ENCODE measurements around the gene NLN. TPM values are rescaled to one million over a fixed set of nuclear protein-coding genes. Genes with fewer than 3 reads are reported as not detected.

NLN gene
- total and polyA plus RNA-seq, 2 of the 4 experiments (the other 2 are of a cell fraction), result 19.1 to 37.1 TPM

GRCh38 chr5:65722575-65723403 lies 784 bp downstream of the NLN start:
- Histone ChIP-seq H4K8ac (ENCODE audit: low read depth in 2 of 2, low read length in 2 of 2) (peak overlapping the region; percentile 7 to 78; a peak in 3 of 4 replicates), H2AK9ac (replicated peaks; ENCODE audit: low read depth, low read length, poor library complexity) (peak overlapping the region; percentile 96), H3K18ac (ENCODE audit: low read depth, low read length) (peak overlapping the region; percentile 29), H4K91ac (ENCODE audit: insufficient read depth, low read depth, low read length) (peak overlapping the region; percentile 64), H3K4me2 (ENCODE audit: low read depth, low read length) (peak overlapping the region; percentile 70), H2BK15ac (ENCODE audit: low read depth, low read length) (0 out of 3 replicates have a peak overlapping the region, but pooled peaks have one; percentile 8), H2BK20ac (ENCODE audit: low read depth, low read length) (0 out of 2 replicates have a peak overlapping the region, but pooled peaks have one; percentile 20), H3K56ac (ENCODE audit: extremely low read depth, insufficient read depth, low read length) (peak overlapping the region; percentile 26), H2BK120ac (ENCODE audit: low read depth, low read length) (peak overlapping the region; percentile 74), H3K79me1 (ENCODE audit: low read depth in 1 of 2, low read length in 2 of 2) (peaks cover 21 to 55% of the 10 kb centered on the region in 2 experiments), H4K20me1 (ENCODE audit: insufficient read depth, low read length) (0 out of 2 replicates have a peak, but pooled peaks cover 5% of the 10 kb centered on the region), H3K4me1 (ENCODE audit: control insufficient read depth, insufficient read depth, low read length) (peaks cover 4% of the 10 kb centered on the region), H2AFZ (replicated peaks; ENCODE audit: low read length, poor library complexity) (peak overlapping the region; percentile 93), H3K23ac (ENCODE audit: low read depth, low read length) (peak overlapping the region; percentile 81), H3K14ac (replicated peaks; ENCODE audit: low read depth, low read length) (peak overlapping the region; percentile 89), H3K4ac (ENCODE audit: low read depth, low read length) (peak overlapping the region; percentile 71), H3K27me3 (ENCODE audit: control insufficient read depth, insufficient read depth, low read length) (no peaks in the 10 kb centered on the region), H2AK5ac (ENCODE audit: low read depth, low read length) (peak overlapping the region; percentile 46), H3K4me3 (ENCODE audit: insufficient read depth, low read depth, low read length) (peak overlapping the region; percentile 98), H2BK5ac (ENCODE audit: low read depth, low read length, poor library complexity, severe bottlenecking) (peak overlapping the region; percentile 59), H4K5ac (ENCODE audit: low read depth, low read length) (peak overlapping the region; percentile 3), H3K9ac (ENCODE audit: low read depth, low read length) (peak overlapping the region; percentile 50), H3K9me1 (ENCODE audit: insufficient read depth, low read length) (no peaks in the 10 kb centered on the region), H3K27ac (ENCODE audit: insufficient read depth, low read length) (peak overlapping the region; percentile 73), H3K36me3 (ENCODE audit: control insufficient read depth, insufficient read depth, low read length) (peaks cover 1% of the 10 kb centered on the region; the same call in 1 of the 2 replicates), H3K9me3 (ENCODE audit: control insufficient read depth, insufficient read depth, low read length) (no peaks in the 10 kb centered on the region)
- ATAC-seq (ENCODE audit: low read depth) (peak; percentile 27), DNase-seq (peak; percentile 63)
- ChIA-PET POLR2A (ENCODE audit: unreplicated experiment) (interaction anchor here (0.6 kb wide), 1 partner anchor 9 kb away, joined by 3 read pairs; no protein-coding TSS in a partner anchor), CTCF (no interaction called here)
- 0% methylated on average over 4 of the region's 28 CpGs; no CpG with 5 or more reads in 1 of the 2 experiments for WGBS, 2 experiments (ENCODE audit: extremely low coverage in 2 of 2, insufficient read length in 1 of 2)
- dilution Hi-C loops (cut with HindIII; ENCODE audit: low sequenced_read_pairs, unreplicated experiment) (no loop called here), intact Hi-C loops (cut with micrococcal nuclease) (loop anchor here (1.0 to 10.0 kb wide), 4 partner anchors 205 to 422 kb away; partner anchors contain the start of gene SREK1), in situ Hi-C loops (cut with MboI; ENCODE audit: low sequenced_read_pairs) (no loop called here)
- BruUV-seq (replicated peaks), result TSS peak; percentile 52
- TF ChIP-seq NFE2L2 (IDR thresholded peaks at IDR 0.05; ENCODE audit: low read depth, low read length) (no peak), RFX5 (IDR thresholded peaks at IDR 0.05; ENCODE audit: low read depth, low read length) (no peak), MXI1 (IDR thresholded peaks at IDR 0.05; ENCODE audit: borderline replicate concordance, low read depth, low read length) (0 out of 2 replicates have a peak, but pooled peaks have one; percentile 15), FOS (IDR thresholded peaks at IDR 0.05; ENCODE audit: low read depth, low read length) (no peak), BHLHE40 (IDR thresholded peaks at IDR 0.05; ENCODE audit: low read depth, low read length) (no peak), CHD1 (IDR thresholded peaks at IDR 0.05; ENCODE audit: low read depth, low read length) (no peak), POLR2A (IDR thresholded peaks at IDR 0.05; ENCODE audit: low read depth, low read length) (peak; percentile 27; the same call in 1 of the 2 replicates), RCOR1 (IDR thresholded peaks at IDR 0.05; ENCODE audit: insufficient replicate concordance, low read length) (no peak), MAFK (IDR thresholded peaks at IDR 0.05; ENCODE audit: low read depth, low read length) (peak; percentile 39; the same call in 1 of the 2 replicates), CEBPB (IDR thresholded peaks at IDR 0.05; ENCODE audit: low read depth, low read length) (no peak)
- TF ChIP-seq, protein P1, sequence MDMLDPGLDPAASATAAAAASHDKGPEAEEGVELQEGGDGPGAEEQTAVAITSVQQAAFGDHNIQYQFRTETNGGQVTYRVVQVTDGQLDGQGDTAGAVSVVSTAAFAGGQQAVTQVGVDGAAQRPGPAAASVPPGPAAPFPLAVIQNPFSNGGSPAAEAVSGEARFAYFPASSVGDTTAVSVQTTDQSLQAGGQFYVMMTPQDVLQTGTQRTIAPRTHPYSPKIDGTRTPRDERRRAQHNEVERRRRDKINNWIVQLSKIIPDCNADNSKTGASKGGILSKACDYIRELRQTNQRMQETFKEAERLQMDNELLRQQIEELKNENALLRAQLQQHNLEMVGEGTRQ (IDR thresholded peaks at IDR 0.05; ENCODE audit: low read depth, low read length), result no peak
- TF ChIP-seq, protein P2, sequence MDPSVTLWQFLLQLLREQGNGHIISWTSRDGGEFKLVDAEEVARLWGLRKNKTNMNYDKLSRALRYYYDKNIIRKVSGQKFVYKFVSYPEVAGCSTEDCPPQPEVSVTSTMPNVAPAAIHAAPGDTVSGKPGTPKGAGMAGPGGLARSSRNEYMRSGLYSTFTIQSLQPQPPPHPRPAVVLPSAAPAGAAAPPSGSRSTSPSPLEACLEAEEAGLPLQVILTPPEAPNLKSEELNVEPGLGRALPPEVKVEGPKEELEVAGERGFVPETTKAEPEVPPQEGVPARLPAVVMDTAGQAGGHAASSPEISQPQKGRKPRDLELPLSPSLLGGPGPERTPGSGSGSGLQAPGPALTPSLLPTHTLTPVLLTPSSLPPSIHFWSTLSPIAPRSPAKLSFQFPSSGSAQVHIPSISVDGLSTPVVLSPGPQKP (IDR thresholded peaks at IDR 0.05; ENCODE audit: borderline replicate concordance, low read depth, low read length), result no peak
- TF ChIP-seq, protein P3, sequence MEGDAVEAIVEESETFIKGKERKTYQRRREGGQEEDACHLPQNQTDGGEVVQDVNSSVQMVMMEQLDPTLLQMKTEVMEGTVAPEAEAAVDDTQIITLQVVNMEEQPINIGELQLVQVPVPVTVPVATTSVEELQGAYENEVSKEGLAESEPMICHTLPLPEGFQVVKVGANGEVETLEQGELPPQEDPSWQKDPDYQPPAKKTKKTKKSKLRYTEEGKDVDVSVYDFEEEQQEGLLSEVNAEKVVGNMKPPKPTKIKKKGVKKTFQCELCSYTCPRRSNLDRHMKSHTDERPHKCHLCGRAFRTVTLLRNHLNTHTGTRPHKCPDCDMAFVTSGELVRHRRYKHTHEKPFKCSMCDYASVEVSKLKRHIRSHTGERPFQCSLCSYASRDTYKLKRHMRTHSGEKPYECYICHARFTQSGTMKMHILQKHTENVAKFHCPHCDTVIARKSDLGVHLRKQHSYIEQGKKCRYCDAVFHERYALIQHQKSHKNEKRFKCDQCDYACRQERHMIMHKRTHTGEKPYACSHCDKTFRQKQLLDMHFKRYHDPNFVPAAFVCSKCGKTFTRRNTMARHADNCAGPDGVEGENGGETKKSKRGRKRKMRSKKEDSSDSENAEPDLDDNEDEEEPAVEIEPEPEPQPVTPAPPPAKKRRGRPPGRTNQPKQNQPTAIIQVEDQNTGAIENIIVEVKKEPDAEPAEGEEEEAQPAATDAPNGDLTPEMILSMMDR (conservative IDR thresholded peaks at IDR 0.05; ENCODE audit: low read depth, low read length), result no peak
